NCI-H345 (cell line): ENCODE results near the gene SHMT1.
"Not testable (repeated sequence)": the region's sequence is repeated elsewhere in the genome, so short reads cannot be mapped to it uniquely, and the experiment has no call there.

Source experiments
- DNase-seq: peaks from one replicate; lab custom pipeline; 2025; lab: John Stamatoyannopoulos, UW

SHMT1 gene

GRCh38 chr17:18378205-18378505 is 14.8 kb upstream of the SHMT1 start:
- no peak for DNase-seq

- no peak for DNase-seq
Observed at GRCh38 chr17:18377437-18378204, 14.3 kb upstream of the SHMT1 start, which contains the start of gene EVPLL. EVPLL (plus strand) TSS chr17:18377778; CDS start chr17:18380938, 3,160 bp downstream.

GRCh38 chr17:18374216-18374615 is 10.9 kb upstream of the SHMT1 start:
- no peak for DNase-seq

DNA sequence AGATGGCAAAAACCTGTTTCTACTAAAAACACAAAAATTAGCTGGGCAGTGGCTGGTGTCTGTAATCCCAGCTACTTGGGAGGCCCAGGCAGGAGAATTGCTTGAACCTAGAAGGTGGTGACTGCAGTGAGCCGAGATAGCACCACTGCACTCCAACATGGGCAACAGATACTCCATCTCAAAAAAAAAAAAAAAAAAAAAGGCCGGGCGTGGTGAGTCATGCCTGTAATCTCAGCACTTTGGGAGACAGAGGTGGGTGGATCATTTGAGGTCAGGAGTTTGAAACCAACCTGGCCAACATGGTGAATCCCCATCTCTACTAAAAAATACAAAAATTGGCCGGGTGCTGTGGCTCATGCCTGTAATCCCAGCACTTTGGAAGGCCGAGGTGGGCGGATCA is 9.8 kb upstream of the SHMT1 start:
- DNase-seq = not testable (repeated sequence)

DNA sequence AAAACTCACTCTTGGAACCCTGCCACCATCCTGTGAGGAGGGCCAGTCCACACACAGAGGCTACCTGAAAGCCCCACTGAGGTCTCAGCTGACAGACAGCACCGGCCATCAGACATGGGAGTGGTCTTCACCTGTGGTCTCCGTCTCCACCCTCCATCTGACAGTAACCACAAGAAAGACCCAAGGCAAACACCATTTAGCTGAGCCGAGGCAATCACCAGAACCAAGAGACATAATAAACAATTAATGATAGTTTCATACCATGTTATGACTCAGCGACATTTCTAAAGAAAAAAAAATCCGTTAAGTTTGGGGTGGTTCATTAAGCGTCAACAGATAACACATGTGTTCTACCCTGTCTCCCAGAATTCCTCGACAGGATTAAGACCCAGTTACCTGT is 8.1 kb upstream of the SHMT1 start:
- DNase-seq = no peak

DNA sequence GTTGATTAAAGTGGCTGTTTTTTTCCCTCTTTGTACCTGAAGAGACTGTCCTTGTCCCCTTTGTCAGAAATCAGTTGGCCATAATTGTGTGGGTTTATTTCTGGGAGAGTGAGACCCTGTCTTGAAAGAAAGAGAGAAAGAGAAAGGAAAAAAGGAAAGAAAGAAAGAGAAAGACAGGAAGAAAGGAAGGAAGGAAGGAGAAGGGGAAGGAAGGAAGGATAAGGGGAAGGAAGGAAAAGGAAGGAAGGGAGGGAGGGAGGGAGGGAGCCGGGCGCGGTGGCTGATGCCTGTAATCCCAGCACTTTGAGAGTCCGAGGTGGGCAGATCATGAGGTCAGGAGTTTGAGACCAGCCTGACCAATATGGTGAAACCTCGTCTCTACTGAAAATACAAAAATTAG is 7.4 kb upstream of the SHMT1 start:
- no peak for DNase-seq

- DNase-seq = no peak
Observed at GRCh38 chr17:18368946-18369345, 5.6 kb upstream of the SHMT1 start.

GRCh38 chr17:18364166-18364565 is 816 bp upstream of the SHMT1 start:
- DNase-seq = no peak

DNA sequence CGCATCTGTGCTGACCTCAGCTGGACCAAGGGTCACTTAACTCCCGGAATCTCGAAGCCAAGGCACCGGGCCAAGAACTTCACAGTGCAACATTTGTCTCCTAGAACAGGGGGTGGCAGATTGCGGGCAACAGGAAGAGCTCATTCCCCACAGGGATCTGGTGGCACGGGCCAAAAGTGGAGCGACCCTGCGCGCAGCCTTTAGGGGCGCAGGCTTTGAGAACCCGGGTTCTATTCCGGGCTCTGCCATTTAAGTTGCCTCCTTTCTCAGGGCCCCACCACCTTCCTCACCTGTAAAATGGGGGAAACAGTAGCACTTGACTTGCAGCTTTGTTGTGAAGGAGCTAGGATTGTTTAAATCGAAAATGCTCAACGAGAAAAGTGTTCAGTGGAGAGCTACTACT is 651 bp downstream of the SHMT1 start:
- DNase-seq = no peak

DNA sequence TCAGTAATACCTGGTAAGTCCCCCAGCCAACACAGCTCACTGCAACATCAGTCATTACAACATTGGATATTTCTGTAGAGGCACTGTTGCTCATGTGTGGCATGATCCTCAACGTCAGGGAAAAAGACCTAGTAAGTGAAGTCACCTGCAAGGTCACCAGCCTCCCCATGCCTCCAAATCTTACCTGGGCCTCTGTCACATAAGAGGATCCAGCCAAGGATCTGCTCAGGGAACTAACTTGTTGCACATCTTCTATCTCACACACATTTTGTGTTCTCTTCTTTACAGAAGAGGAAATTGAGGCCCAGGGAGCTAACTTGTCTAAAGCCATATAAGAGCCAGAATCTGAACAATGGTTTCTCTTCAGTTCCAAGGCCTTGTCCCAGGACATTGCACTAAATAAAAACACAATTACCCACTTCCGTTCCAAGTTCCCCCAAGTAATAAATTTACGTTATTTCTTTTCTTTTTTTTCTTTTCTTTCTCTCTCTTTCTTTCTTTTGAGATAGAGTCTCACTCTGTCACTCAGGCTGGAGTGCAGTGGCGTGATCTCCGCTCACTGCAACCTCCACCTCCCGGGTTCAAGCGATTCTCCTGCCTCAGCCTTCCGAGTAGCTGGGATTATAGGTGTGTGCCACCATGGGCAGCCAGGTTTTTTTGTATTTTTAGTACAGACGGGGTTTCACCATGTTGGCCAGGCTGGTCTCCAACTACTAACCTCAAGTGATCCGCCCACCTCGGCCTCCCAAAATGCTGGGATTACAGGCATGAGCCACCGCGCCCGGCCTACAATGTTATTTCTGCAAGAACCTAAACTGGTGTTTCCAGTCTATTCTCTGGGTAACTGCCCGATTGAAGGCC is 1.3 kb downstream of the SHMT1 start:
- no peak for DNase-seq

DNA sequence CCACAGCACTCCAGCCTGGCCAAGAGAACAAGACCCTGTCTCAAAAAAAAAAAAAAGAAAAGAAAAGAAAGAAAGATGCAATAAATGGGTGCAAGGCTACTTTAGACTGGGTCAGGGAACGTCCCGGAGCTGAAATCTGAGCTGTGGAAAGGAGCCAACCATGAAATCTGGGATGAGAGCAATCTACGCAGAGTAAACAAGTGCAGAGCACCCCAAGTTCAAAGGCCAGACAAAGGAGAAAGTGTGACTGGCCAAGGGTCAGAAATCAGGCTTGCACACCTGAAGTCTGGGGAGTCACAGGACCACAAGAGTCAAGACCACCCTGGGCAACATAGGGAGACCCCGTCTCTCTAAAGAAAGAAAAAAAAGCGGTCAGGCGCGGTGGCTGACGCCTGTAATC is 2.8 kb downstream of the SHMT1 start:
- no peak for DNase-seq

DNA sequence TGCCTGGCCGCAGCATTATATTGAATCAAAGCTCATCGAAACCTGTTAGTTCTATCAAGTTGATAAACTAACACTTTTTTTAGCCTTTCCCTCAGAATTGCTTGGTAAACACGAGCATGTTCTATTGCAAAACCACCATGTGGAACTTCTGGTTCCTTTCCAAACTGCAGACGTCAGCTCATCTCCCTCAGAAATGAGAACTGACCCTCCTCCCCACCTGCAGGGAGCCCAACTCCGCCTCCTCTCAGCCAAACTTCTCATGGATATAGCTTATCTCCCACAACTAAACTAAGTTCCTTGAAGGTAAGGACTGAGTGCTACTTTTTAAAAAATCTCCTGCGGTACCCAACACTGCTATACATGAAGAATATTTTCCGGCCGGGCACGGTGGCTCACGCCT is 6.7 kb downstream of the SHMT1 start:
- no peak for DNase-seq

DNA sequence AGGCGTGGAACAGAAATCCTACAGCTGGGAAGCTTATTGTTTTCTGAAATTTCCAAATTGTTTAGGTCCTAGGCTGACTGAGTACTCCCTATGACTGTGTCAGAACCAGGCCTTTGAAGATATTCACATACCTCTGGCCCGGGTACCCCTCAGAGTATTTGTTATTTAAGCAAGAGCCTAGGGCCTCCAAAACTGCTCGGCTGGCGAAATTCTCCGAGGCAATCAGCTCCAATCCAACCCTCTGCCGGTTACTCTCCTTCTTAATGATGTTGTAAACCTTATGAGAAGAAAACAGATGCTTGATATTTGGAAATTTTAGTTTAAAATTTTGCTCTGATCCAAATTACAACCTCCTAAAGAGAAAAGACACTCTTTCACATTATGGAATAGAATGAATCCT is 9.8 kb downstream of the SHMT1 start:
- no peak for DNase-seq

DNA sequence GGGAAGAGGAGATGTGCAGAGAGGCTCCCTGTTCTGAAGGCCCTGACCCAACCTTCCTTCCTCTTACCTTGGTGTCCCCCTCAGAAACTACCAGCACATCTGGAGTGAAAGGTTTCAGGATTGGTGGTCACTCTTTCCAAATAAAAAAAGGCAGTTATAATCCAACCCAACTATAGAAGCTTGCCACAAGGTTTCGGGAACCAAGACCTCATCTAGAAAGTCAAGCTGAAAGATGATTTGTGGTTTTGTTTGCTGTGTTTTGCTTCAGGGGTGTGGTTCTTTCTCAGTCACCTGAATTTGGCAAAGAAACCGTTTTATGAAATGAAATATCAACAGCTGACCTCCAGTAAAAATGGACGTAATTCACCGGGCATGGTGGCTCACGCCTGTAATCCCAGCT is 19.3 kb downstream of the SHMT1 start:
- DNase-seq = no peak

- DNase-seq = no peak
Observed at GRCh38 chr17:18339933-18340332, 23.4 kb downstream of the SHMT1 start.

DNA sequence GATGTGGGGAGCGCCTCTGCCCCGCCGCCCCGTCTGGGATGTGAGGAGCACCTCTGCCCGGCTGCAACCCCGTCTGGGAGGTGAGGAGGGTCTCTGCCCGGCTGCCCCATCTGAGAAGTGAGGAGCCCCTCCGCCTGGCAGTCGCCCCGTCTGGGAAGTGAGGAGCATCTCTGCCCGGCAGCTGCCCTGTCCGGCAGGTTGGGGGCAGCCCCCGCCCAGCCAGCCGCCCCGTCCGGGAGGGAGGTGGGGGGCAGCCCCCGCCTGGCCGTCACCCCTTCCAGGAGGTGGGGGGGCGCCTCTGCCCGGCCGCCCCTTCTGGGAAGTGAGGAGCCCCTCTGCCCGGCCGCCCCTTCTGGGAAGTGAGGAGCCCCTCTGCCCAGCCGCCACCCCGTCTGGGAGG is 25.2 kb downstream of the SHMT1 start:
- not testable (repeated sequence) for DNase-seq

DNA sequence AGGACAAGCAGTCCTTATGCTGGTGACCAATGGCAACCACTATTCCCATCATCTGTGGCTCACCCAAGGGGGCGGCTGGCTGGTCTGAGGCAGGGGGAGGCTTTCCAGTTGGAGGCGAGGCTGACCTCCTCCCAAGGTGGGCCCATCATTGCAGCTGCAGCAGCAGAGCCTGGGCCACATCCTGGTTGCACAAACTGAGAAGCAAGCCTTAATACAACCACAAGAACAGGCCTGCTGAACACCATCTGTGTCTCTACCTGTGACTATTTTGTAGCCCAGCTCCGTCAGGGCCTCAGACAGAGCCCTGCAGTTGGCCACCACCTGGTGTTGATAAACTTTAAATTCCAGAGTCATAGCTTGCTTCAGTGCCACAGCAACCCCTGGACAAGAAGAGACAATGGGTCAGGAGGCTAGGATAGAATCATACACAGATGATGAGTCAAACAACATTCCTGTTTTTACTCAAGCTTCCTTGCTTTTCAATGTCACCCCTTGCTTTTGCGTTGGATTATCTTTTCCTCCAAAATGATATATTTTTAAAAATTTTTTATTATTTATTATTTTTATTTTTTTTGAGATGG is 30.4 kb downstream of the SHMT1 start:
- no peak for DNase-seq

DNA sequence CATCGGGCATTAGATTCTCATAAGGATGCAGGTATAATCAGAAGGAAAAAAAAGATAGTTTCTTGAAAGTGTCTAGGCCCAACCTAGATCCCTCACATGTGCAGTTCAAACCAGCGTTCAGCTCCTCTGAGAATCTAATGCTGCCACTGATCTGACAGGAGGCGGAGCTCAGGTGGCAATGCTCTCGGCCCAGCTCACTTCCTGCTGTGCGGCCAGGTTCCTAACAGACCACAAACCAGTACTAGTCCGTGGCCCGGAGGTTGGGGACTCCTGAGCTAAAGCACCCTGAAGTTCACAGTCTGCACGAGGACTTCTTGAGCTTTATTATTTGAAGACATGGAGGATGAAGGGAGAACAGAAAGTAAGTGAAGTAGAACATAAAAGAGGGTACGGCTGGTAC is 31.5 kb downstream of the SHMT1 start:
- DNase-seq = no peak

DNA sequence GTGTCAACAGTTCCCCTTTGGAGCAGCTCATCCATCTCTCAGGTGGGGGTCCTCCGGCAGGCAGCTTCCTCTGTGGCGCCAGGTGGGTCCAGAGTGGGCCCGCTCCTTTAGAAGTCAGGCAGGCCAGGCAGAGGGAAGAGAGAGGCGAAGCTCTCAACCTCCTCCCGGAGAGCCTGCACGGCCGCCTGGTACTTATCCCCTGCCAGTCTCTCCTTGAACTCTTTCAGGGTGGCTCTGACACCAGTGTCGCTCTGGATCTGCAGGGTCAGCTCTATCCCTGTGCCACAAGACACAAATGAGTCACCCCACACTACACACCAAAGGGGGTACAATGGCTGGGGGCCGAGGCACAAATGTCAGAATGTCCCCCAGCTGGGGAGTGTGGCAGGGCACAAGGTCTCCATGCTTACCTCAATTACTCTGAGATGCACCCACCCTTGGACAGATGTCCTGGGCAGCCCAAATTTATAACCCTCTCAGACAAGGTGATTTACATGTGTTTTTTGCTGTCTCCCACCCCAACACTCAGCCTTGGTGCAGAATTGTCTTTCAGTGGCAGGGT is 34.6 kb downstream of the SHMT1 start:
- DNase-seq = no peak

DNA sequence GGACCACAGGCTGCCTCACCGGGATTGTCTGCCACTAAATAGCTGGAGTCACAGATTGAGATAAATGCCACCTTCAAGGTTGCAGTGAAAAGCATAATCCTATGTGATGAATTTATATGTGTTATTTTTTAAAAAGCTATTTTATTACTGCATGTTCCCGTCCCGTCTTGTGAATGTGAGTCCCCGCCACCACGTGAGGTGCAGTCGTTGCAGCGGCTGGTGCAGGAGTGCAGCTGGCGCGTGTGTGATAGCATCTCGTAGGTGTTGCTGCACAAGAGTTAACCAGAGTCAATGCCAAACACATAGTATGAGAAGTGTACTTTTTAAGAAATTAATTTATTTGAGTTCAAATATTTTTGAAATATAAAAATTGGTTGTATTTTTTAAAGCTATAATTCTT is 35.8 kb downstream of the SHMT1 start:
- no peak for DNase-seq

- DNase-seq = no peak
Observed at GRCh38 chr17:18327093-18327492, 36.3 kb downstream of the SHMT1 start.

GRCh38 chr17:18326572-18326971 is 36.8 kb downstream of the SHMT1 start:
- DNase-seq = no peak

DNA sequence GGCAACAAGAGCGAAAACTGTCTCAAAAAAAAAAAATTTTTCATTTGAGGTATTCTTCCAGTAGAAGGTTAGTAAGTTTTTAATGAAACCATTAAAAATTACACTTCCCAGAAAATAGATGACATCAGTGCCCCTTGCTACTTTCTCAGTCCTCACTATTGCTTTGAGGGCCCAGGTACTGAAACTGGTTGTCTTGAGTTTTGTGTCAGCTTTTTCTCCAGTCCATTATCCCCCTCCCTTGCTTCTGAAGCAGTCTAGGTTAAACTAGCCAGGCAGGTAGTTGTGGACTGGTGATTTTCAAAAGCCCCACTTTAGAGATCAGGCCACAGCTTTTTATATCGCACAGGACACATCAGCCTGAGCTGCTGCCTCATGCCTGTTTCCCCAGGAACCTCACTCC is 37.3 kb downstream of the SHMT1 start:
- no peak for DNase-seq
